ENCODE data around the gene SLC6A8.

SLC6A8 gene

GRCh38 chrX:153688911-153689590, 1.3 kb downstream of the SLC6A8 start:
- DNase-seq (ENCODE audit: low spot score), result no peak
- H2AK5ac ChIP-seq (ENCODE audit: low read depth, low read length), result no peak overlapping the region
- H2AFZ ChIP-seq (ENCODE audit: low read length), result no peak overlapping the region
- peaks cover 16 to 20% of the 10 kb centered on the region in 2 donors for H3K4me1 ChIP-seq (ENCODE audit: control insufficient read depth in 2 of 2, insufficient read depth in 1 of 2, low read depth in 1 of 2, low read length in 2 of 2)
- no peak overlapping the region for H3K14ac ChIP-seq (ENCODE audit: low read length)
- no peaks in the 10 kb centered on the region for H3K27me3 ChIP-seq (ENCODE audit: control insufficient read depth in 3 of 3, insufficient read depth in 3 of 3, low read depth in 1 of 3, low read length in 3 of 3)
- no peak overlapping the region for H2BK15ac ChIP-seq (ENCODE audit: low read length)
- no peaks in the 10 kb centered on the region for H3K9me3 ChIP-seq (replicated peaks in 1 of 2; ENCODE audit: control insufficient read depth in 2 of 2, insufficient read depth in 1 of 2, low read depth in 1 of 2, low read length in 2 of 2)
- H3K4ac ChIP-seq (ENCODE audit: low read length), result no peak overlapping the region
- H4K8ac ChIP-seq (ENCODE audit: low read depth, low read length), result no peak overlapping the region
- no peak overlapping the region for H4K91ac ChIP-seq (ENCODE audit: low read depth, low read length, poor library complexity)
- peak overlapping the region; percentile 62 for H3K4me2 ChIP-seq (ENCODE audit: insufficient read depth, low read length, poor library complexity, severe bottlenecking)
- no peak overlapping the region for H2BK12ac ChIP-seq (ENCODE audit: low read length)
- H2BK5ac ChIP-seq (ENCODE audit: low read length), result no peak overlapping the region
- H3K23ac ChIP-seq (ENCODE audit: low read depth, low read length, poor library complexity), result no peak overlapping the region
- H3K9ac ChIP-seq (ENCODE audit: low read depth, low read length, poor library complexity), result peak overlapping the region; percentile 90
- peak overlapping the region; percentile 62 to 96 for H3K4me3 ChIP-seq (ENCODE audit: low read length in 2 of 2)
- no peak overlapping the region for H3K27ac ChIP-seq (replicated peaks; ENCODE audit: low read length)
- H2BK120ac ChIP-seq (ENCODE audit: low read depth, low read length), result no peak overlapping the region
- H3K18ac ChIP-seq (ENCODE audit: low read length), result no peak overlapping the region
- H3K79me1 ChIP-seq (ENCODE audit: low read depth, low read length), result peaks cover 18% of the 10 kb centered on the region
- WGBS, 2 donors (ENCODE audit: extremely low coverage in 2 of 2, insufficient read length in 2 of 2, insufficient replicate concordance in 1 of 2), result no CpG with 5 or more reads among the region's 53 CpGs
- peaks cover 11 to 41% of the 10 kb centered on the region in 2 donors for H3K36me3 ChIP-seq (replicated peaks in 1 of 2; ENCODE audit: control insufficient read depth in 2 of 2, insufficient read depth in 2 of 2, low read length in 2 of 2)

GRCh38 chrX:153689654-153690465, 2.1 kb downstream of the SLC6A8 start:
- H2BK120ac ChIP-seq (ENCODE audit: low read depth, low read length), result no peak overlapping the region

GRCh38 chrX:153690466-153690865, 2.7 kb downstream of the SLC6A8 start:
- Histone ChIP-seq H2AFZ (ENCODE audit: low read length) (no peak overlapping the region), H2BK120ac (ENCODE audit: low read depth, low read length) (no peak overlapping the region), H2BK12ac (ENCODE audit: low read length) (no peak overlapping the region), H4K8ac (ENCODE audit: low read depth, low read length) (no peak overlapping the region), H3K27me3 (ENCODE audit: control insufficient read depth in 3 of 3, insufficient read depth in 3 of 3, low read depth in 1 of 3, low read length in 3 of 3) (no peaks in the 10 kb centered on the region), H2BK5ac (ENCODE audit: low read length) (no peak overlapping the region), H3K27ac (replicated peaks; ENCODE audit: low read length) (no peak overlapping the region), H3K23ac (ENCODE audit: low read depth, low read length, poor library complexity) (no peak overlapping the region), H3K4me1 (ENCODE audit: control insufficient read depth in 2 of 2, insufficient read depth in 1 of 2, low read depth in 1 of 2, low read length in 2 of 2) (peaks cover 14 to 17% of the 10 kb centered on the region in 2 donors), H3K4me2 (ENCODE audit: insufficient read depth, low read length, poor library complexity, severe bottlenecking) (peak overlapping the region; percentile 13), H3K4me3 (ENCODE audit: low read length in 2 of 2) (peak overlapping the region in 1 of 2 donors; percentile 62), H3K9ac (ENCODE audit: low read depth, low read length, poor library complexity) (no peak overlapping the region), H3K18ac (ENCODE audit: low read length) (no peak overlapping the region), H2AK5ac (ENCODE audit: low read depth, low read length) (no peak overlapping the region), H4K91ac (ENCODE audit: low read depth, low read length, poor library complexity) (no peak overlapping the region), H3K9me3 (replicated peaks in 1 of 2; ENCODE audit: control insufficient read depth in 2 of 2, insufficient read depth in 1 of 2, low read depth in 1 of 2, low read length in 2 of 2) (no peaks in the 10 kb centered on the region), H2BK15ac (ENCODE audit: low read length) (no peak overlapping the region), H3K4ac (ENCODE audit: low read length) (no peak overlapping the region), H3K36me3 (replicated peaks in 1 of 2; ENCODE audit: control insufficient read depth in 2 of 2, insufficient read depth in 2 of 2, low read length in 2 of 2) (peaks cover 11 to 51% of the 10 kb centered on the region in 2 donors), H3K14ac (ENCODE audit: low read length) (no peak overlapping the region), H3K79me1 (ENCODE audit: low read depth, low read length) (peaks cover 15% of the 10 kb centered on the region)
- DNase-seq (ENCODE audit: low spot score), result no peak
- whole genome bisulfite sequencing, 2 donors (ENCODE audit: extremely low coverage in 2 of 2, insufficient read length in 2 of 2, insufficient replicate concordance in 1 of 2), result no CpG with 5 or more reads among the region's 14 CpGs

More at GRCh38 chrX:153689654-153690465, 2.1 kb downstream of the SLC6A8 start:
- no peak overlapping the region for H4K91ac ChIP-seq (ENCODE audit: low read depth, low read length, poor library complexity)
- no peak overlapping the region for H3K27ac ChIP-seq (replicated peaks; ENCODE audit: low read length)
- no peak overlapping the region for H3K23ac ChIP-seq (ENCODE audit: low read depth, low read length, poor library complexity)
- DNase-seq (ENCODE audit: low spot score), result no peak
- no peaks in the 10 kb centered on the region for H3K9me3 ChIP-seq (replicated peaks in 1 of 2; ENCODE audit: control insufficient read depth in 2 of 2, insufficient read depth in 1 of 2, low read depth in 1 of 2, low read length in 2 of 2)
- H3K14ac ChIP-seq (ENCODE audit: low read length), result peak overlapping the region; percentile 38
- H2BK5ac ChIP-seq (ENCODE audit: low read length), result no peak overlapping the region
- peaks cover 16% of the 10 kb centered on the region for H3K79me1 ChIP-seq (ENCODE audit: low read depth, low read length)
- no peak overlapping the region for H2BK15ac ChIP-seq (ENCODE audit: low read length)
- peaks cover 11 to 46% of the 10 kb centered on the region in 2 donors for H3K36me3 ChIP-seq (replicated peaks in 1 of 2; ENCODE audit: control insufficient read depth in 2 of 2, insufficient read depth in 2 of 2, low read length in 2 of 2)
- WGBS, 2 donors (ENCODE audit: extremely low coverage in 2 of 2, insufficient read length in 2 of 2, insufficient replicate concordance in 1 of 2), result no CpG with 5 or more reads among the region's 19 CpGs
- no peak overlapping the region for H3K18ac ChIP-seq (ENCODE audit: low read length)
- no peak overlapping the region for H3K4ac ChIP-seq (ENCODE audit: low read length)
- H2AK5ac ChIP-seq (ENCODE audit: low read depth, low read length), result no peak overlapping the region
- no peak overlapping the region for H2AFZ ChIP-seq (ENCODE audit: low read length)
- H2BK12ac ChIP-seq (ENCODE audit: low read length), result no peak overlapping the region
- peak overlapping the region; percentile 62 for H3K4me2 ChIP-seq (ENCODE audit: insufficient read depth, low read length, poor library complexity, severe bottlenecking)
- no peak overlapping the region for H4K8ac ChIP-seq (ENCODE audit: low read depth, low read length)
- H3K27me3 ChIP-seq (ENCODE audit: control insufficient read depth in 3 of 3, insufficient read depth in 3 of 3, low read depth in 1 of 3, low read length in 3 of 3), result no peaks in the 10 kb centered on the region
- H3K4me3 ChIP-seq (ENCODE audit: low read length in 2 of 2), result peak overlapping the region; percentile 62 to 84
- H3K9ac ChIP-seq (ENCODE audit: low read depth, low read length, poor library complexity), result peak overlapping the region; percentile 90
- H3K4me1 ChIP-seq (ENCODE audit: control insufficient read depth in 2 of 2, insufficient read depth in 1 of 2, low read depth in 1 of 2, low read length in 2 of 2), result peaks cover 16 to 18% of the 10 kb centered on the region in 2 donors
